ENCODE data around the gene GRIA3. TPM values are rescaled to one million over a fixed set of nuclear protein-coding genes. Genes with fewer than 3 reads are reported as not detected.

GRIA3 gene
- total RNA-seq, 1 experiment from 2014 or later: not detected

DNA sequence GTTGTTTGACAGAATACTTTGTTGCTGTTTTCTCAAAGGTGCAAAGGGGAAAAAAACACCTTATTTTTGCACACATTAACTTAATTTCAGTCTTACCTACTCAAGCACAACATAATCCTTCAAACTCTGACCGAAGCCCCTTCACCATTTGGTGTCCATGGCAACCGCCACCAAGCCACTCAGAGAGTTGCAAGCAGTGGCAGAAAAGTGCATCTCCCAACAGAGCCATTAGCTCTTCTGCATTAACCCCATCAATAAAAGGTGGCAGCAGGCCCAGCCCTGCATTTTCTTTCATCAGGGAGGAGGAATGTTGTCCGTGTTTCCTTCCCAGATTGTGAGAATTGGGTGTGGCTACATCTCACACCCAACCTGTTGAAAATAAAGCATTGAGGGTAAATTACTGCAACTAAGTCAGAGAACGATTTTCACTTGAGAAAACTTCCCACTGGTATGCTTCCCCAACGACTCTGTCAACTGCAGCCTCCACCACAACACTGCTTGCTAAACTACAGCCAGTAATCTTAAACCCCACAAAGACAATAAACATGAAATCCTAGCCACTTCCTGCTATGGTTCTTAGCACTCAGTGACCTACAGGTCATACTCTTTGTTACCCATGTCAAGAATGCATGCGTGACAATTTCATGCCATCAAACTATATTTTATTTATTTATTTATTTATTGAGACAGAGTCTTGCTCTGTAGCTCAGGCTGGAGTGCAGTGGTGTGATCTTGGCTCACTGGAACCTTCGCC, 154.0 kb downstream of the GRIA3 start:
- H3K79me2 ChIP-seq (ENCODE audit: low read depth): no peaks in the 10 kb centered on the region
- no peak overlapping the region for H3K27ac ChIP-seq
- BruUV-seq (replicated peaks): no TSS peak
- H2AFZ ChIP-seq: no peak overlapping the region
- H4K20me1 ChIP-seq (ENCODE audit: insufficient read depth): no peaks in the 10 kb centered on the region
- DNase-seq: no peak
- TF ChIP-seq EZH2 (IDR thresholded peaks at IDR 0.05; ENCODE audit: low read depth): no peak
- TF ChIP-seq, protein P1, sequence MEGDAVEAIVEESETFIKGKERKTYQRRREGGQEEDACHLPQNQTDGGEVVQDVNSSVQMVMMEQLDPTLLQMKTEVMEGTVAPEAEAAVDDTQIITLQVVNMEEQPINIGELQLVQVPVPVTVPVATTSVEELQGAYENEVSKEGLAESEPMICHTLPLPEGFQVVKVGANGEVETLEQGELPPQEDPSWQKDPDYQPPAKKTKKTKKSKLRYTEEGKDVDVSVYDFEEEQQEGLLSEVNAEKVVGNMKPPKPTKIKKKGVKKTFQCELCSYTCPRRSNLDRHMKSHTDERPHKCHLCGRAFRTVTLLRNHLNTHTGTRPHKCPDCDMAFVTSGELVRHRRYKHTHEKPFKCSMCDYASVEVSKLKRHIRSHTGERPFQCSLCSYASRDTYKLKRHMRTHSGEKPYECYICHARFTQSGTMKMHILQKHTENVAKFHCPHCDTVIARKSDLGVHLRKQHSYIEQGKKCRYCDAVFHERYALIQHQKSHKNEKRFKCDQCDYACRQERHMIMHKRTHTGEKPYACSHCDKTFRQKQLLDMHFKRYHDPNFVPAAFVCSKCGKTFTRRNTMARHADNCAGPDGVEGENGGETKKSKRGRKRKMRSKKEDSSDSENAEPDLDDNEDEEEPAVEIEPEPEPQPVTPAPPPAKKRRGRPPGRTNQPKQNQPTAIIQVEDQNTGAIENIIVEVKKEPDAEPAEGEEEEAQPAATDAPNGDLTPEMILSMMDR (conservative IDR thresholded peaks at IDR 0.05): no peak
- intact Hi-C loops (cut with micrococcal nuclease; ENCODE audit: unreplicated experiment): no loop called here
- H3K9me3 ChIP-seq (ENCODE audit: insufficient read depth, low read depth): no peaks in the 10 kb centered on the region
- no peaks in the 10 kb centered on the region for H3K9me2 ChIP-seq (ENCODE audit: insufficient read depth)
- H3K4me3 ChIP-seq: no peak overlapping the region
- ChIA-PET CTCF (no interaction called here), POLR2A (ENCODE audit: unreplicated experiment) (interaction anchor here (0.7 kb wide), 1 partner anchor 101 kb away, joined by 4 read pairs; no protein-coding TSS in a partner anchor)
- H3F3A ChIP-seq (ENCODE audit: insufficient read depth, low read depth): no peaks in the 10 kb centered on the region
- H3K4me1 ChIP-seq (replicated peaks; ENCODE audit: insufficient read depth): no peaks in the 10 kb centered on the region
- no peak overlapping the region for H3K4me2 ChIP-seq
- no peaks in the 10 kb centered on the region for H3K36me3 ChIP-seq (ENCODE audit: low read depth)
- no peaks in the 10 kb centered on the region for H3K27me3 ChIP-seq (ENCODE audit: insufficient read depth, low read depth)

DNA sequence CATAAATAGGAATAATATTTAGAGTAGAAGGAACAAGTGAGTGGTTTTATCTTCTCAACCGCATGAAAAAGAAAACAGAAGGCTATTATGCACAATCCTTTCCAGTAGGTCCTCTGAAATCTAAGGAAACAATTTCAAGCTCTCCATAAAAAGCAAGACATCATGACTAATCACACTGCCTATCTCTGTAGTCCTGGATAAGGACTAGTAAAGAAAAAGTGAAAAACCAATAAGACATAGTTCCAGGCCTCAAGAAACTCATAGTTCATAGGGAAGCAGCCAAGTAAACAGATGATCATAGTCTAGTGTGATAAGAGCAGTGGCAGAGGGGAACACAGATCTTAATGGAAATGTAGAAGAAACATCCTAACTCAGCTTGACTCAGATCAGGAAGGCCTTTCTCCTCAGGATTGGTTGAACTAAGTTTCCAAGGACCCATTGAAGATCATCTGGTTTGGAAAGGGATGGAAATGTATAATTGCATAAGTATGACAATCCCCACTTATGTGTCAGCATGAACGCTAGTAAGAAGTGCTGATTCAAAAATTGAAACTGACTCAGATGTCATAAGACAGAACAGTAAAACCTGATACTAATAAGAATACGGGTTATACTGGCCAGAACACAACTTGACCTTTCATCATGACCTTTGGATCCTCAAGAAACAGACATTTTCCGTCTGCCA, 155.3 kb downstream of the GRIA3 start:
- Histone ChIP-seq H3K27ac (no peak overlapping the region), H3K79me2 (ENCODE audit: low read depth) (no peaks in the 10 kb centered on the region), H3K9me3 (ENCODE audit: insufficient read depth, low read depth) (no peaks in the 10 kb centered on the region), H4K20me1 (ENCODE audit: insufficient read depth) (no peaks in the 10 kb centered on the region), H3F3A (ENCODE audit: insufficient read depth, low read depth) (no peaks in the 10 kb centered on the region), H2AFZ (no peak overlapping the region), H3K4me2 (no peak overlapping the region), H3K4me3 (no peak overlapping the region), H3K36me3 (ENCODE audit: low read depth) (no peaks in the 10 kb centered on the region), H3K27me3 (ENCODE audit: insufficient read depth, low read depth) (no peaks in the 10 kb centered on the region), H3K4me1 (replicated peaks; ENCODE audit: insufficient read depth) (no peaks in the 10 kb centered on the region), H3K9me2 (ENCODE audit: insufficient read depth) (no peaks in the 10 kb centered on the region)
- ChIA-PET CTCF (no interaction called here), POLR2A (ENCODE audit: unreplicated experiment) (no interaction called here)
- no peak for TF ChIP-seq EZH2 (IDR thresholded peaks at IDR 0.05; ENCODE audit: low read depth)
- TF ChIP-seq, protein P1 (conservative IDR thresholded peaks at IDR 0.05): no peak
- no TSS peak for BruUV-seq (replicated peaks)
- intact Hi-C loops (cut with micrococcal nuclease; ENCODE audit: unreplicated experiment): no loop called here
- DNase-seq: no peak

DNA sequence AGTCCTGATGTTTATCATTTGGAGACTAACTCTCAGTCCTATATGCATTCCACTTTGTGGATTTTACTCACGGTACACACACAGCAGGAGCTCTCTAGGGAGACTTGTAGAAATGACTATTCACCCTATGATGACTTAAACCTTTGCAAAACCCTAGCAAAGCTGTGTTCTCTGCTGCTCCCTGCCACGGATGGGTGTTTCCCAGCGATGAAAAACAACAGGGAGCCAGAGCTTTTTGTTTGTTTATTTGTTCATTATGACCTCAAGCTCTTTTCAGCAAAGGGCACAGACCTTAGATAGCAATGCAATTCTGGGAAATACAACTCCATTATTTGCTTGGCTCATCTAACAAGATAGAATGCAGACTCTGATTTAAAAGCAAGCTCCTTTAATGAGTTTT, 156.6 kb downstream of the GRIA3 start:
- Histone ChIP-seq H3K4me2 (no peak overlapping the region), H3K36me3 (ENCODE audit: low read depth) (no peaks in the 10 kb centered on the region), H3K9me2 (ENCODE audit: insufficient read depth) (no peaks in the 10 kb centered on the region), H3F3A (ENCODE audit: insufficient read depth, low read depth) (no peaks in the 10 kb centered on the region), H3K9me3 (ENCODE audit: insufficient read depth, low read depth) (no peaks in the 10 kb centered on the region), H3K4me3 (no peak overlapping the region), H3K4me1 (replicated peaks; ENCODE audit: insufficient read depth) (no peaks in the 10 kb centered on the region), H3K27me3 (ENCODE audit: insufficient read depth, low read depth) (no peaks in the 10 kb centered on the region), H3K27ac (no peak overlapping the region), H3K79me2 (ENCODE audit: low read depth) (no peaks in the 10 kb centered on the region), H4K20me1 (ENCODE audit: insufficient read depth) (no peaks in the 10 kb centered on the region), H2AFZ (no peak overlapping the region)
- no TSS peak for BruUV-seq (replicated peaks)
- intact Hi-C loops (cut with micrococcal nuclease; ENCODE audit: unreplicated experiment): no loop called here
- no peak for DNase-seq
- ChIA-PET CTCF (no interaction called here), POLR2A (ENCODE audit: unreplicated experiment) (interaction anchor here (0.6 kb wide), 1 partner anchor 26 kb away, joined by 6 read pairs; no protein-coding TSS in a partner anchor)
- no peak for TF ChIP-seq EZH2 (IDR thresholded peaks at IDR 0.05; ENCODE audit: low read depth)
- TF ChIP-seq, protein P1 (conservative IDR thresholded peaks at IDR 0.05): no peak

All from PC-9 (cell line).